ENCODE results near the gene MAP3K2.

Gene MAP3K2

GRCh38 chr2:127426501-127427354, 39.0 kb upstream of the MAP3K2 start:
- Histone ChIP-seq H3K4me3 (ENCODE audit: low read depth, low read length) (no peak overlapping the region), H3K36me3 (ENCODE audit: control insufficient read depth, insufficient read depth, low read length) (no peaks in the 10 kb centered on the region), H3K27me3 (ENCODE audit: control insufficient read depth, insufficient read depth, low read length) (peaks cover 31% of the 10 kb centered on the region), H3K4me1 (ENCODE audit: control insufficient read depth, insufficient read depth, low read length) (peaks cover 7% of the 10 kb centered on the region), H3K27ac (ENCODE audit: low read depth, low read length) (no peak overlapping the region), H3K9me3 (ENCODE audit: control insufficient read depth, insufficient read depth, low read depth, low read length) (no peaks in the 10 kb centered on the region), H3K9ac (ENCODE audit: low read length) (no peak overlapping the region)

GRCh38 chr2:127425540-127426490, 38.0 kb upstream of the MAP3K2 start:
- Histone ChIP-seq H3K4me3 (ENCODE audit: low read depth, low read length) (no peak overlapping the region), H3K27me3 (ENCODE audit: control insufficient read depth, insufficient read depth, low read length) (peaks cover 40% of the 10 kb centered on the region), H3K4me1 (ENCODE audit: control insufficient read depth, insufficient read depth, low read length) (peaks cover 7% of the 10 kb centered on the region), H3K27ac (ENCODE audit: low read depth, low read length) (no peak overlapping the region), H3K9ac (ENCODE audit: low read length) (no peak overlapping the region), H3K36me3 (ENCODE audit: control insufficient read depth, insufficient read depth, low read length) (no peaks in the 10 kb centered on the region), H3K9me3 (ENCODE audit: control insufficient read depth, insufficient read depth, low read depth, low read length) (no peaks in the 10 kb centered on the region)

GRCh38 chr2:127424598-127425520, 37.1 kb upstream of the MAP3K2 start:
- Histone ChIP-seq H3K27ac (ENCODE audit: low read depth, low read length) (no peak overlapping the region), H3K4me3 (ENCODE audit: low read depth, low read length) (no peak overlapping the region), H3K9ac (ENCODE audit: low read length) (no peak overlapping the region), H3K36me3 (ENCODE audit: control insufficient read depth, insufficient read depth, low read length) (no peaks in the 10 kb centered on the region), H3K9me3 (ENCODE audit: control insufficient read depth, insufficient read depth, low read depth, low read length) (no peaks in the 10 kb centered on the region), H3K27me3 (ENCODE audit: control insufficient read depth, insufficient read depth, low read length) (peaks cover 49% of the 10 kb centered on the region), H3K4me1 (ENCODE audit: control insufficient read depth, insufficient read depth, low read length) (peaks cover 7% of the 10 kb centered on the region)

GRCh38 chr2:127423880-127424279, 36.1 kb upstream of the MAP3K2 start:
- Histone ChIP-seq H3K4me3 (ENCODE audit: low read depth, low read length) (peak overlapping the region; percentile 68), H3K27me3 (ENCODE audit: control insufficient read depth, insufficient read depth, low read length) (peaks cover 55% of the 10 kb centered on the region), H3K36me3 (ENCODE audit: control insufficient read depth, insufficient read depth, low read length) (no peaks in the 10 kb centered on the region), H3K27ac (ENCODE audit: low read depth, low read length) (no peak overlapping the region), H3K9me3 (ENCODE audit: control insufficient read depth, insufficient read depth, low read depth, low read length) (no peaks in the 10 kb centered on the region), H3K4me1 (ENCODE audit: control insufficient read depth, insufficient read depth, low read length) (peaks cover 7% of the 10 kb centered on the region), H3K9ac (ENCODE audit: low read length) (no peak overlapping the region)

DNA sequence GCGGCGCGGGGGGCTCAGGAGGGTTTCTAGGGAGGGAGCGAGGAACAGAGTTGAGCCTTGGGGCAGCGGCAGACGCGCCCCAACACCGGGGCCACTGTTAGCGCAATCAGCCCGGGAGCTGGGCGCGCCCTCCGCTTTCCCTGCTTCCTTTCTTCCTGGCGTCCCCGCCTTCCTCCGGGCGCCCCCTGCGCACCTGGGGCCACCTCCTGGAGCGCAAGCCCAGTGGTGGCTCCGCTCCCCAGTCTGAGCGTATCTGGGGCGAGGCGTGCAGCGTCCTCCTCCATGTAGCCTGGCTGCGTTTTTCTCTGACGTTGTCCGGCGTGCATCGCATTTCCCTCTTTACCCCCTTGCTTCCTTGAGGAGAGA, 35.7 kb upstream of the MAP3K2 start:
- peaks cover 55% of the 10 kb centered on the region for H3K27me3 ChIP-seq (ENCODE audit: control insufficient read depth, insufficient read depth, low read length)
- no peaks in the 10 kb centered on the region for H3K9me3 ChIP-seq (ENCODE audit: control insufficient read depth, insufficient read depth, low read depth, low read length)
- no peaks in the 10 kb centered on the region for H3K36me3 ChIP-seq (ENCODE audit: control insufficient read depth, insufficient read depth, low read length)
- H3K27ac ChIP-seq (ENCODE audit: low read depth, low read length), result no peak overlapping the region
- H3K4me1 ChIP-seq (ENCODE audit: control insufficient read depth, insufficient read depth, low read length), result peaks cover 7% of the 10 kb centered on the region
- H3K4me3 ChIP-seq (ENCODE audit: low read depth, low read length), result peak overlapping the region; percentile 68
- no peak overlapping the region for H3K9ac ChIP-seq (ENCODE audit: low read length)

- H3K27me3 ChIP-seq (ENCODE audit: control insufficient read depth, insufficient read depth, low read length), result peaks cover 61% of the 10 kb centered on the region
- H3K9ac ChIP-seq (ENCODE audit: low read length), result no peak overlapping the region
These were observed 35.0 kb upstream of the MAP3K2 start for GRCh38 chr2:127422559-127423477.

GRCh38 chr2:127421871-127422558, 34.2 kb upstream of the MAP3K2 start:
- H3K4me3 ChIP-seq (ENCODE audit: low read depth, low read length), result peak overlapping the region; percentile 68; the same call in 1 of the 2 replicates
- no peaks in the 10 kb centered on the region for H3K9me3 ChIP-seq (ENCODE audit: control insufficient read depth, insufficient read depth, low read depth, low read length)
- H3K9ac ChIP-seq (ENCODE audit: low read length), result no peak overlapping the region
- H3K4me1 ChIP-seq (ENCODE audit: control insufficient read depth, insufficient read depth, low read length), result peaks cover 10% of the 10 kb centered on the region
- no peak overlapping the region for H3K27ac ChIP-seq (ENCODE audit: low read depth, low read length)
- H3K36me3 ChIP-seq (ENCODE audit: control insufficient read depth, insufficient read depth, low read length), result no peaks in the 10 kb centered on the region
- H3K27me3 ChIP-seq (ENCODE audit: control insufficient read depth, insufficient read depth, low read length), result peaks cover 69% of the 10 kb centered on the region

More at GRCh38 chr2:127422559-127423477, 35.0 kb upstream of the MAP3K2 start:
- H3K4me3 ChIP-seq (ENCODE audit: low read depth, low read length), result peak overlapping the region; percentile 68
- H3K4me1 ChIP-seq (ENCODE audit: control insufficient read depth, insufficient read depth, low read length), result peaks cover 7% of the 10 kb centered on the region
- no peaks in the 10 kb centered on the region for H3K9me3 ChIP-seq (ENCODE audit: control insufficient read depth, insufficient read depth, low read depth, low read length)
- no peak overlapping the region for H3K27ac ChIP-seq (ENCODE audit: low read depth, low read length)
- H3K36me3 ChIP-seq (ENCODE audit: control insufficient read depth, insufficient read depth, low read length), result no peaks in the 10 kb centered on the region

GRCh38 chr2:127421116-127421800, 33.5 kb upstream of the MAP3K2 start:
- Histone ChIP-seq H3K27ac (ENCODE audit: low read depth, low read length) (no peak overlapping the region), H3K9me3 (ENCODE audit: control insufficient read depth, insufficient read depth, low read depth, low read length) (no peaks in the 10 kb centered on the region), H3K36me3 (ENCODE audit: control insufficient read depth, insufficient read depth, low read length) (no peaks in the 10 kb centered on the region), H3K4me1 (ENCODE audit: control insufficient read depth, insufficient read depth, low read length) (peaks cover 18% of the 10 kb centered on the region), H3K4me3 (ENCODE audit: low read depth, low read length) (no peak overlapping the region), H3K9ac (ENCODE audit: low read length) (no peak overlapping the region), H3K27me3 (ENCODE audit: control insufficient read depth, insufficient read depth, low read length) (peaks cover 77% of the 10 kb centered on the region)
